Neural progenitor cell (in vitro differentiated cells): ENCODE results near the gene COL17A1.

Experiments
- CTCF ChIP-seq: fragments of 200-600 bp; sonication (generic); IDR thresholded peaks from 2 replicates; pipeline ENCODE4 v1.5.1; 2017; ENCODE audit warnings: antibody characterized with exemption, mild to moderate bottlenecking
- EZH2 ChIP-seq: fragments of 200-600 bp; sonication (generic); IDR thresholded peaks from 2 replicates; pipeline ENCODE4 v1.6.1; 2017; ENCODE audit warnings: antibody characterized with exemption, mild to moderate bottlenecking, moderate library complexity
- EZH2phosphoT487 ChIP-seq: fragments of 200-600 bp; sonication (generic); IDR thresholded peaks from 2 replicates; pipeline ENCODE4 v1.6.1; 2017; ENCODE audit warnings: antibody characterized with exemption

GRCh38 chr10:104056619-104057273 is 28.9 kb downstream of the COL17A1 start:
- TF ChIP-seq EZH2: no peak
- TF ChIP-seq EZH2phosphoT487: no peak
- TF ChIP-seq CTCF: no peak
